Mucosa of stomach (tissue), 1 donor: Measurements from ENCODE around the gene CALCOCO1.
A peak's percentile ranks its signal among the peaks of the same experiment; 100 is the strongest.
"Not testable (repeated sequence)": the region's sequence is repeated elsewhere in the genome, so short reads cannot be mapped to it uniquely, and the experiment has no call there.

Experiments used
- H3K27me3 ChIP-seq: one replicate; pipeline ENCODE4 v1.7.0; 2013; ENCODE audit warnings: mild to moderate bottlenecking, low read length; ENCODE audit not compliant: control insufficient read depth, insufficient read depth
- H3K36me3 ChIP-seq: one replicate; pipeline ENCODE4 v1.7.0; 2013; ENCODE audit warnings: low read length; ENCODE audit not compliant: control insufficient read depth, insufficient read depth
- H3K4me1 ChIP-seq: one replicate; pipeline ENCODE4 v1.7.0; 2013; ENCODE audit warnings: mild to moderate bottlenecking, low read length; ENCODE audit not compliant: control insufficient read depth, insufficient read depth
- H3K4me3 ChIP-seq: one replicate; pipeline ENCODE4 v1.7.0; 2013; ENCODE audit warnings: low read length
- H3K9ac ChIP-seq: one replicate; pipeline ENCODE4 v1.7.0; 2013; ENCODE audit warnings: mild to moderate bottlenecking, low read length, moderate library complexity
- H3K9me3 ChIP-seq: one replicate; pipeline ENCODE4 v1.7.0; 2013; ENCODE audit warnings: mild to moderate bottlenecking, low read length, moderate library complexity; ENCODE audit not compliant: control insufficient read depth
- donor health status: Pancreatic carcinoma.

The CALCOCO1 gene

GRCh38 chr12:53727310-53728041, at the start of gene CALCOCO1:
Gene CALCOCO1 (minus strand): TSS chr12:53727452. CDS start chr12:53725242, 2,210 bp downstream.
- H3K9me3 ChIP-seq: no peaks in the 10 kb centered on the region
- no peaks in the 10 kb centered on the region for H3K27me3 ChIP-seq
- H3K9ac ChIP-seq: peak within 1 kb of the TSS; percentile 92
- no peaks in the 10 kb centered on the region for H3K36me3 ChIP-seq
- no peaks in the 10 kb centered on the region for H3K4me1 ChIP-seq
- peak within 1 kb of the TSS; percentile 91 for H3K4me3 ChIP-seq

- H3K4me1 ChIP-seq: no peaks in the 10 kb centered on the region
- H3K27me3 ChIP-seq: peaks cover 60% of the 10 kb centered on the region
- no peaks in the 10 kb centered on the region for H3K36me3 ChIP-seq
Measured at GRCh38 chr12:53776872-53777271, 49.6 kb upstream of the CALCOCO1 start.

GRCh38 chr12:53775478-53776145, 48.4 kb upstream of the CALCOCO1 start:
- H3K4me3 ChIP-seq: no peak overlapping the region
- no peaks in the 10 kb centered on the region for H3K36me3 ChIP-seq
- H3K27me3 ChIP-seq: peaks cover 52% of the 10 kb centered on the region
- H3K4me1 ChIP-seq: no peaks in the 10 kb centered on the region
- H3K9me3 ChIP-seq: no peaks in the 10 kb centered on the region
- no peak overlapping the region for H3K9ac ChIP-seq

More at GRCh38 chr12:53776872-53777271, 49.6 kb upstream of the CALCOCO1 start:
- Histone ChIP-seq H3K9me3 (no peaks in the 10 kb centered on the region), H3K4me3 (no peak overlapping the region), H3K9ac (no peak overlapping the region)

GRCh38 chr12:53770281-53770680, 43.0 kb upstream of the CALCOCO1 start:
- no peak overlapping the region for H3K9ac ChIP-seq
- H3K27me3 ChIP-seq: peaks cover 39% of the 10 kb centered on the region
- H3K9me3 ChIP-seq: no peaks in the 10 kb centered on the region
- no peaks in the 10 kb centered on the region for H3K4me1 ChIP-seq
- no peaks in the 10 kb centered on the region for H3K36me3 ChIP-seq
- no peak overlapping the region for H3K4me3 ChIP-seq

- Histone ChIP-seq H3K4me3 (no peak overlapping the region), H3K9me3 (no peaks in the 10 kb centered on the region), H3K9ac (no peak overlapping the region), H3K36me3 (no peaks in the 10 kb centered on the region), H3K4me1 (no peaks in the 10 kb centered on the region), H3K27me3 (peaks cover 50% of the 10 kb centered on the region)
Measured at GRCh38 chr12:53768976-53769375, 41.7 kb upstream of the CALCOCO1 start.

- H3K9me3 ChIP-seq: no peaks in the 10 kb centered on the region
- peaks cover 53% of the 10 kb centered on the region for H3K27me3 ChIP-seq
- no peak overlapping the region for H3K4me3 ChIP-seq
- H3K9ac ChIP-seq: no peak overlapping the region
- H3K36me3 ChIP-seq: no peaks in the 10 kb centered on the region
- no peaks in the 10 kb centered on the region for H3K4me1 ChIP-seq
Measured at GRCh38 chr12:53766881-53767280, 39.6 kb upstream of the CALCOCO1 start.

GRCh38 chr12:53765891-53766290, 38.6 kb upstream of the CALCOCO1 start:
- H3K9ac ChIP-seq: no peak overlapping the region
- H3K4me1 ChIP-seq: no peaks in the 10 kb centered on the region
- peaks cover 53% of the 10 kb centered on the region for H3K27me3 ChIP-seq
- H3K4me3 ChIP-seq: no peak overlapping the region
- H3K36me3 ChIP-seq: no peaks in the 10 kb centered on the region
- H3K9me3 ChIP-seq: no peaks in the 10 kb centered on the region

GRCh38 chr12:53764615-53765014, 37.4 kb upstream of the CALCOCO1 start:
- Histone ChIP-seq H3K27me3 (peaks cover 64% of the 10 kb centered on the region), H3K4me3 (no peak overlapping the region), H3K9ac (no peak overlapping the region), H3K4me1 (no peaks in the 10 kb centered on the region), H3K36me3 (no peaks in the 10 kb centered on the region), H3K9me3 (no peaks in the 10 kb centered on the region)

GRCh38 chr12:53762793-53763192, 35.5 kb upstream of the CALCOCO1 start:
- not testable (repeated sequence) for H3K36me3 ChIP-seq, H3K9ac ChIP-seq, H3K4me3 ChIP-seq, H3K9me3 ChIP-seq, H3K4me1 ChIP-seq
- peaks cover 70% of the 10 kb centered on the region for H3K27me3 ChIP-seq

GRCh38 chr12:53761306-53761705, 34.1 kb upstream of the CALCOCO1 start:
- Histone ChIP-seq H3K9ac (no peak overlapping the region), H3K4me3 (no peak overlapping the region), H3K9me3 (no peaks in the 10 kb centered on the region), H3K4me1 (peaks cover 8% of the 10 kb centered on the region), H3K27me3 (peaks cover 71% of the 10 kb centered on the region), H3K36me3 (no peaks in the 10 kb centered on the region)

- no peak overlapping the region for H3K9ac ChIP-seq
- H3K36me3 ChIP-seq: no peaks in the 10 kb centered on the region
- H3K4me3 ChIP-seq: no peak overlapping the region
- no peaks in the 10 kb centered on the region for H3K9me3 ChIP-seq
- H3K27me3 ChIP-seq: peaks cover 75% of the 10 kb centered on the region
- H3K4me1 ChIP-seq: peaks cover 8% of the 10 kb centered on the region
Measured at GRCh38 chr12:53759261-53759660, 32.0 kb upstream of the CALCOCO1 start.

- Histone ChIP-seq H3K4me3 (no peak overlapping the region), H3K9me3 (no peaks in the 10 kb centered on the region), H3K36me3 (no peaks in the 10 kb centered on the region), H3K4me1 (peaks cover 8% of the 10 kb centered on the region), H3K27me3 (peaks cover 80% of the 10 kb centered on the region), H3K9ac (no peak overlapping the region)
Measured at GRCh38 chr12:53758730-53759103, 31.5 kb upstream of the CALCOCO1 start.
